ENCODE results near the gene RUNX2. TPM values are rescaled to one million over a fixed set of nuclear protein-coding genes. Genes with fewer than 3 reads are reported as not detected.
A peak's percentile ranks its signal among the peaks of the same experiment; 100 is the strongest.

RUNX2 gene
- total and polyA plus RNA-seq, 2 of the 8 experiments (the other 6 are each of a cell fraction or from before 2014, with no cell fraction given), result 0.26 to 1.2 TPM

GRCh38 chr6:45613656-45614055 lies 285.5 kb downstream of the RUNX2 start:
- H4K20me1 ChIP-seq (replicated peaks in 1 of 2; ENCODE audit: control insufficient read depth in 1 of 2, insufficient read depth in 2 of 2, low read length in 2 of 2), result no peaks in the 10 kb centered on the region
- no peak overlapping the region for H3K27ac ChIP-seq (ENCODE audit: low read depth, low read length)
- no peak overlapping the region for H2BK15ac ChIP-seq (ENCODE audit: low read length)
- TF ChIP-seq CTBP2 (IDR thresholded peaks at IDR 0.05; ENCODE audit: borderline replicate concordance, insufficient read depth, insufficient read length, low read length), result no peak
- TF ChIP-seq, protein P1, sequence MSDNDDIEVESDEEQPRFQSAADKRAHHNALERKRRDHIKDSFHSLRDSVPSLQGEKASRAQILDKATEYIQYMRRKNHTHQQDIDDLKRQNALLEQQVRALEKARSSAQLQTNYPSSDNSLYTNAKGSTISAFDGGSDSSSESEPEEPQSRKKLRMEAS (IDR thresholded peaks at IDR 0.05), result no peak

More at GRCh38 chr6:45613656-45614055, 285.5 kb downstream of the RUNX2 start:
- Histone ChIP-seq H3K27me3 (replicated peaks in 1 of 4; ENCODE audit: control insufficient read depth in 3 of 4, extremely low read depth in 1 of 4, insufficient read depth in 3 of 4, low read length in 3 of 4) (no peaks in the 10 kb centered on the region; a peak in 1 of 7 replicates), H3K23ac (ENCODE audit: insufficient read length) (no peak overlapping the region), H2AK5ac (ENCODE audit: low read depth, low read length) (no peak overlapping the region), H3K4me1 (replicated peaks in 1 of 4; ENCODE audit: control insufficient read depth in 3 of 4, insufficient read depth in 4 of 4, low read length in 3 of 4) (no peaks in the 10 kb centered on the region), H3K23me2 (ENCODE audit: low read depth, low read length) (no peaks in the 10 kb centered on the region; the same call in 1 of the 2 replicates), H4K91ac (replicated peaks; ENCODE audit: insufficient read length, low read length) (no peak overlapping the region), H4K5ac (ENCODE audit: insufficient read length, low read depth, low read length) (no peak overlapping the region), H3K18ac (ENCODE audit: extremely low read depth, low read length) (no peak overlapping the region), H3K36me3 (ENCODE audit: control insufficient read depth in 2 of 4, insufficient read depth in 4 of 4, low read length in 3 of 4) (no peaks in the 10 kb centered on the region), H3K9me3 (ENCODE audit: insufficient read depth in 2 of 2, low read depth in 1 of 2, low read length in 1 of 2) (no peaks in the 10 kb centered on the region), H3K56ac (replicated peaks; ENCODE audit: insufficient read length, low read depth, low read length) (no peak overlapping the region), H2BK120ac (replicated peaks; ENCODE audit: low read depth, low read length) (no peak overlapping the region), H3K4me3 (ENCODE audit: extremely low read depth in 1 of 4, insufficient read depth in 2 of 4, low read depth in 3 of 4, low read length in 4 of 4) (no peak overlapping the region), H3K4ac (replicated peaks; ENCODE audit: insufficient read length, low read depth, low read length) (no peak overlapping the region), H3K79me1 (ENCODE audit: low read depth, low read length) (no peaks in the 10 kb centered on the region), H2AFZ (ENCODE audit: low read length) (0 out of 2 replicates have a peak overlapping the region, but pooled peaks have one; percentile 15), H3K14ac (ENCODE audit: insufficient read length) (no peak overlapping the region), H2BK12ac (ENCODE audit: low read depth, low read length) (no peak overlapping the region), H3K79me2 (ENCODE audit: control insufficient read depth in 1 of 2, insufficient read depth in 2 of 2, low read length in 2 of 2) (no peaks in the 10 kb centered on the region), H3K4me2 (ENCODE audit: insufficient read depth in 1 of 2, low read depth in 2 of 2, low read length in 2 of 2) (no peak overlapping the region), H3K9ac (replicated peaks in 1 of 4; ENCODE audit: extremely low read depth in 1 of 4, low read depth in 3 of 4, low read length in 3 of 4) (no peak overlapping the region), H2BK20ac (ENCODE audit: low read length) (no peak overlapping the region), H4K8ac (ENCODE audit: extremely low read depth, insufficient read depth, low read length) (no peak overlapping the region), H2BK5ac (ENCODE audit: low read depth, low read length) (no peak overlapping the region)
- 85% methylated on average over 9 of the region's 9 CpGs; no CpG with 5 or more reads in 1 of the 2 experiments for WGBS, 2 experiments (ENCODE audit: extremely low coverage in 1 of 2, insufficient coverage in 1 of 2, insufficient read length in 1 of 2, insufficient replicate concordance in 2 of 2, low coverage in 1 of 2, low lambda C conversion rate in 2 of 2, missing lambda C conversion rate in 1 of 2)
- DNase-seq (ENCODE audit: low read depth in 1 of 2, low spot score in 2 of 2), result peak in 1 of 2 experiments; percentile 19
- FAIRE-seq, result no peak
- CTCF ChIA-PET (ENCODE audit: partially characterized antibody), result interaction anchor here (0.6 kb wide), 1 partner anchor 129 kb away, joined by 3 read pairs; no protein-coding TSS in a partner anchor
- POLR2A ChIA-PET (ENCODE audit: partially characterized antibody), result no interaction called here

Data from H1 (cell line).